NCI-H1417 treated with DMSO at 0.1 percent for 48 hours (cell line): ENCODE results near the gene NFATC4.
A peak's percentile ranks its signal among the peaks of the same experiment; 100 is the strongest.
"Not testable (repeated sequence)": the region's sequence is repeated elsewhere in the genome, so short reads cannot be mapped to it uniquely, and the experiment has no call there.

ENCODE experiments used
- DNase-seq: peaks from one replicate; lab custom pipeline; 2025; lab: John Stamatoyannopoulos, UW

Gene NFATC4

DNA sequence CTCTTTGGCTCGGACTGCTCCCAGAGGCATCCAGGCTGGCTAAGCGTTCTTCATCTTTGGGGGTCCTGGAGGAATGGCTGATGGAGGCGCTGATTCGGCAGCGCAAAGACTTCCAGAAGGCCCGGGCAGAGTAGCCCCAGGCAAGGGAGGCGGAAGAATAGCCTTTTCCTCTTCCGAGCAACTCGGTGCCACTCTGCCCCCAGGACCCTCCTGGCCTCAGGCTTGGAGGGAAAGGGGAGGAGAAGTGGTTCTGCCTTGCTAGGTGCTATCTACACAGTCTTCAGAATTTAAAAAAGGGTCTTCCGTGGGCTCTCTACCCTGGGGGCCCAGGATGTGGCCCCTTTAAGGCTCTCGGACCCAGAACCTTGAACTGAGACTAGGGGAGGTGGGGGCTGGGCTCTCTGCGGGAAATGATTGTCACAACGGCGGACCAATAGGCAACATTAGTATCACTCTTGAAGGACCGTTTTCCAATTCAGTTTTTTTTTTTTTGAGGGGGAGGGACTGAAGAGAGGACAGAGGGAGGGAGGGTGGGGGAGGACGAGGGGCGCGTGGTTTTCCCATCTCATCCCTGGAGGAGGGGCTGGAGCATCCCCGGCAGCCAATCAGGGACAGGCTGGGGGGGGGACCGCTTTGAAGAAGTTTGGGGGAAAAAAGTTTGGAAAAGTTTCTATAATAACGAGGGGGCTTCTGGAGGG is at the start of gene NFATC4:
TSS of gene NFATC4 (plus strand) at position 671 of the 698 bp plus-strand sequence. CDS start 157 bp downstream, outside the sequence.
- peak; percentile 78 for DNase-seq

DNA sequence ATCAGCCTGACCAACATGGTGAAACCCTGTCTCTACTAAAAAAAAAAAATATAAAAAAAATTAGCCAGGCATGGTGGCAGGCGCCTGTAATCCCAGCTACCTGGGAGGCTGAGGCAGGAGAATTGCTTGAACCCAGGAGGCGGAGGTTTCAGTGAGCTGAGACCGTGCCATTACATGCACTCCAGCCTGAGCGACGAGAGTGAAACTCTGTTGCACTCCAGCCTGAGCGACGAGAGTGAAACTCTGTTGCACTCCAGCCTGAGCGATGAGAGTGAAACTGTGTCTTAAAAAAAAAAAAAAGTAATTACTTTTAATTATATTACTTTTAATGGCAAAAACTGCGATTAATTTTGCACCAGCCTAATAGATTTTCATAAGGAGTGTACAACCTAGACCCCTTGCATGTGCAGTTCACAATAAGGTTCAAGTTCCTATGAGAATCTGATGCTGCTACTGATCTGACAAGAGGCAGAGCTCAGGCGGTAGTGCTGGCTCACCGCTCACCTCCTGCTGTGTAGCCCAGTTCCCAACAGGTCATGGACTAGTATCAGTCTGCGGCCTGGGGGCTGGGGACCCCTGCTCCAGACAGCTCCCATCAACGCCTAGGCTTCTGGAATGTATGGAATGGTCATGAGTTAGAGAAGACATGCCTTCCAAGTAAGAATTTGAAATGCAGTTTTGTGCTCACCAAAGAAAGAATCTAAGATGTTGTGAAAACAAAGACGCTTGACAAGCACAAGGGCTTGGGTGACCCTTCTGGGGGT is 46.6 kb upstream of the NFATC4 start:
- no peak for DNase-seq

DNA sequence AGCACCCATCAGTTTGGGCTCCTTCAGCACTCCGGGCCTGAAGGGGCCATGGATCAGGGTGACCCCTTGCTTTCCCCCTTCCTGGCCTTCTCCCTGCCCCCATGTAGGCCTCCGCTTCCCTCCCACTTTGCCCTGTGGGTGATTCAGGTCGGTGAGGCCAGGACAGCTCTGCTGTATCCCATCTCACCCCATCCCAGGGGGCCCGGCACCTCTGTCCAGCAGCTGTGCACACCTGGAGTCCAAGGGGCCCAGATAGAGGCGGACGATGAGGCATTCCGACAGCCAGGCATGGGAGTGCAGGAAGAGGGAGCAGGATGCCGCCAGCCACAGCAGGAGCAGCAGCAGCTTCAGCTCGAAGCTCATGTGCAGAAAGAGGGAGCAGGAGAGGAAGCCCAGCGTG is 45.3 kb upstream of the NFATC4 start:
- DNase-seq = no peak

DNA sequence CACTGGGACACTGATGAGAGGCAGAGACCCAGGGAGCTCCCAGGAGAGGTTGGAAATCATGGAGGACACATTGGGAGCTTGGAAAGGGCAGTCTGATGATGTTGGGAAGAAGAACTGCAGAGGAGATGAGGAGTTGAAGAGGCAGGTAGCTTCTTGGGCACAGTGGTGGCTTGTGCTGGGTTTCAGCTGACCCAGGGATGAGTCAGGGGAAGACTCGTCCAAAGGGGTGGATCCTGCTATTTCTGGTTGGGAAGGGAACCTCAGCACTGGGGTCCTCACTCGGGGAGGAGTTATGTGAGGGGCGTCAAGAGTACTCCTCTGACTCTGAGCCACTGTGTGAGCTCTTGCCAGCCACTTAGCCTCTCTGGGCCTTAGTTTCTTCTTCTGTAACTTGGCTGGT is 44.6 kb upstream of the NFATC4 start:
- DNase-seq = no peak

- DNase-seq = no peak
These were observed 44.0 kb upstream of the NFATC4 start for GRCh38 chr14:24324024-24324423.

GRCh38 chr14:24325041-24325530 is 42.9 kb upstream of the NFATC4 start:
- no peak for DNase-seq

DNA sequence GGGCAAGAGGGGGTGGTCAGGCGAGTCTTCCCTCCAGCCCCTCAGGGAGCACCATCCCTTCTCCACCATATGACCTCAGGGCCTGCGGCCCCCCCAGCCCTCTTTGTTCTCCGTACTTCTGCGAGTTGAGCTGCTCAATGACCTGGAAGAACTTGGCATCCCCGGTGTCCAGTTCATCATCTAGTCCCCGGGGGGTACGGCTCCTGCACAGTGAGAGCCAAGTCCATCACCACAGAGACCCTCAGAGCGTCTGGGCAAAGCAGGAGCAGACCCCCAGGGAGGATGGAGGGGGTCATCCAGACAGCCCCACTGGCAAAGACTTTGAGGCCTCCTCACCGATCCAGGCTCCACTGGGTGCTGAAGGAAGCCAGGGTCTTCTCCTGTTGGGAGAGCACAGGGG is 42.0 kb upstream of the NFATC4 start:
- no peak for DNase-seq

DNA sequence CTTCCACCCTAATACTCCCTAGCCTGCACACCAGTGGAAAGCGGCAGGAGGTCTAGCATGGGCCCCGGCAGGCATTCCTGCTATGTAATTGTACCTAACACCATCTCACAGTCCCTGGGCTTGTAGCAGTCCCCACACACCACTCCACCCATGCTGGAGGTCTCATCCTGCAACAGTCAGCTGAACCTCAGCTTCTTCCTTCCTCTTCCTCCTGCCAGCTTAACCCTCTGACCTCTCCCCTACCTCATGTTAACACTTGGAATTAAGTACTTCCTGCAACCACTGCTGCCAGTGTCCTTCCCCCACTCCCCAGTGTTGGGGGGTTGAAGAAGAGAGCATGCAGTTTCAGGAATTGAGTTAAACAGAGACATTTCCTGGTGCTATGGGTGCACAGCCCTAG is 40.7 kb upstream of the NFATC4 start:
- DNase-seq = no peak

- DNase-seq = not testable (repeated sequence)
These were observed 40.1 kb upstream of the NFATC4 start for GRCh38 chr14:24327914-24328313.

- DNase-seq = no peak
These were observed 38.8 kb upstream of the NFATC4 start for GRCh38 chr14:24329073-24329663.

DNA sequence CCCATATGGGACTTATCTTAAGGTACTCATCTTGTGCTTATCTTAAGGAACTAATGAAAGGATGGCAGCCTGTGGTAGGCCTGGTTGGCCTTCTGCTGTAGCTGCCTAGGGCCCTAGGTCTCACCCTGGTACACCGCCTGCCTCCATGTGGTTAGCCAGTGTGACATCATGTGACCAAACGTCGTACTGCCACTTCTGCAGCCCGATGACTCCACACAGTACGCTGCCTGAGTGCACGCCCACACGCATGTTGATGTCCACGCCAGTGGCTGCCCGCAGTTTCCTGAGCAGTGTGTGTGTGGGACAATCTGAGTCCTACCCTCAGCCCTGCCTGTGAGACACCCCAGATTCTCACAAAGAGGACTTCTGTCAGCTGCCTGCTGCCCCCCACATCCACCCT is 38.2 kb upstream of the NFATC4 start:
- no peak for DNase-seq

DNA sequence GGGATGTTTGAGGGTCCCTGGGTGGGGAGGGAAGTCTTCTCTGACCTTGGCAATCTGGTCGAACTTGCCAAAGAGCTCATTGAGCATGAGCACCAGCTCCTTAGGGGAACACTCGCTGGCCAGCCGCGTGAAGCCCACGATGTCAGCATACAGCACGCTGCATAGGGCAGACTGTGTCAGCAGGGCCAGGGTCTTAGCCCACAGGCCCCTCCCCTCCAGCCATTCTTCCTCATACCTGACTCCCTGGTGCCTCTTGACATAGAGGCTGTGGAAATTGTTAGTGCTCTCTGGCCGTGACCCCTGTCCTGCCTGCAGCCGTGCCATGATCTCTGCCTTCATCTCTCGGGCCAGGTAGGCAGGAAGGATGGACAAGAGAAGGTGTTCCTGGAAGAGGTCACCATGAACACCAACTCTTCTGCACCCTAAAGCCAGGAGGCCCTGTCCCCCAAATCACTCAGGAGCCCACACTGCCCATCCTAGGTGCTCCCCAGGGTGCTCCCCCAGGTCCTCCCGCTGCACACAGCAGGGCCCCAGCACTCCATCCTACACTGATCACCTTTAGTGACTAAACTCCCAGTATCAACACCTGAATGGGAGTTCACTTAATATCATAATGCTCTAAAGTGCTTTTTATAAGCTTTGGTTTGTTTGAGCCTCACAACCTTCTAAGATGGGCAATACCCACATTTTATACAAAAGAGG is 36.9 kb upstream of the NFATC4 start:
- DNase-seq = no peak

DNA sequence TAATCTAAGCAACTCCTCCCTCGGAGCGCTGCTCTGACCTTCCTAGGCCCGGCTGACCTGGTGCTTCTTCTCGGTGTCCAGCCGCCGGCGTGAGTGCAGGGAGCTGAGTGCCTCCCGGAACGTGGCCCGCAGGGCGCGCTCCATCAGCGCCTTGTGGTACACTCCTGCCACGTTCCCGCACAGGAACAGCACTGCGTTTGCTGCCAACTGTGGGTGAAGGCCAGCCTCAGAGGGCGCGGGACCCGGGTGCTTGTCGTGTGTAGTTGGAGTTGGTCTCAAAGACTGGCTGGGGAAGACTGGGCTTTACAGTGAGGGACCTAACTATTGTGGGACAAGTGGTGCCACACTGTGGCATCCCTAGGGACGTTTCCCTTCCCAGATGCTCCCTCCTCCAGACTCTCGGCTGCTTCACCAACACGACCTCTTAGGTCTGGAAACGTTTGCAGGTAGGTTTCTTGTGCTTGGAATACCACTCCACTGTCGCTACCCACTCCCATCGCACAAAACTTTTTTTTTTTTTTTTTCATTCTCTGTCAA is 36.2 kb upstream of the NFATC4 start:
- no peak for DNase-seq

GRCh38 chr14:24332268-24332993 is 35.6 kb upstream of the NFATC4 start:
- DNase-seq = peak; percentile 30

DNA sequence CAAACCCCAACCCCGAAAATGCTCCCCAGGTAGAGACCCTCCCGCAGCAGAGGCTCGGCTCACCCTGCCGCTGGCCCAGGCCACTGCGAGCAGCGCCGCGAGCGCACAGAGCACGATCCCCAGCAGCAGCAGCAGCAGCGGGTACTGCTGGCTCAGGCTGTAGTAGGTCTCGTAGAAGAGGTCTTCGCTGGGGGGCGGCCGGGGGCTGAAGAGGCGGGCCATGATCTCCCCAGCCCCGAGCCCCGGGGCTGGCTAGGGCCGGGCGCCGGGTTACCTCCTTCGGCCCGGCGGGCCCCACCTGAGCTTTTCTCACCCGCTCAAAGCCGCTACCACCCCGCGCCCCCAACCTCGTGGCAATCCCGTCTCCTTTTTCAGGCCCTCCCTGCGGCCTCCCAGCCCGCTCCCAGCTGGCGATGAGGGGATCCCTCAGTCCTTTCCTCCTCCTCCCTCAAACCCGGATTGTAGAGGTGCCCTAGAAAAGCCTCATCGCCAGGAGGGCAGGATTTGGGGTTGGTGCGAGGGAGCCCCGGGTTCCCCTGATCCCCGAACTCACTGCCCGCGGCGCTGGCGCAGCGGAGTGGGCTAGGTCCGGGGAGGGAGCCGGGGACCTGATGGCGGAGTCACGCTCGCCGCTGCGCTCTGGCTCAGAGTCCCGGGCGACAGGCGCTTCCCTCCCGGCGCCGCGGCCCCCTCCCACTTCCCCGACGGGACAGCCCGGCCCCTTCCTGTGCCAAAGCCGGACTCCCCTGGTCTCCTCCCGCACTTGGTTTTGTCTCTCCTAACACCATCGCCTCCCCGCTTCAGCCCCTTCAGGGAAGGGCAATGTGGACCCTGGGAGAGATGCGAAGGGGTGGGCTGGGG is 33.3 kb upstream of the NFATC4 start, which contains the start of gene ADCY4:
TSS of gene ADCY4 (minus strand) at position 641 of the 861 bp plus-strand sequence. CDS start at position 222, 419 bp downstream.
- DNase-seq = no peak

DNA sequence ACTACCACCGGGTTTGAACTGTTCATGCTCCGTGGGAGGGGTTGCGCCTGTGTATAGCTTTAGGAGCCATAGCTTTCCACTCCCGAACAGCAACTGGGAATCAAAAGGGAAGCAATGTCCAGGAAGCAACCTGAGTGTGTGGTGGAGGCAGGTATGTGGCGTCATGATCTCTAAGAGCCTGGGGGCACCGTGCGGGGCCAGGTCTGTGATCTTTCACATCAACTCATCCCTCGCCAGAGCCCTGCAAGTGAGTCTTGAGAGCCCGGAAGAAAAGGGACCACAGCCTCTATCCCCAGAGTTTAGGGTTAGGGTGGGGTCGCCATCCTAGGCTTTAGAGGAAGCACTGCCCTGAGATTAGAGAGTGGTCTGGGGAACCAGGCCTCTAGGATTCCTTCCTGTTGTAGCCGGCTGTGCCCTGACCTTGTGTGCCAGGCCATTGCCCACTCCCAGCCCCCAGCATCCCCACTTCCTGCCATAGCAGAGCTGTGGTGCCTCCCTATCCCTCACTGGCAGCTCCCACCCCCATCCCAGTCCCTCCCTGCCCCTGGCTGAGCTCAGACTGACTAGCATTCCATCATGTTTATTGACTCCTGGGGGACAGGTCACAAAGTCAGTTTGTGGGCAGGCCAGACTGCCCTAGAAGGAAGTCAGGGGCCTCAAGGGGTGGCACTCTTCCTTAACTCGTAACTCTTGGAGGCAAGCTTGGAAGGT is 32.4 kb upstream of the NFATC4 start:
- no peak for DNase-seq

GRCh38 chr14:24337144-24337823 is 30.7 kb upstream of the NFATC4 start:
- no peak for DNase-seq

DNA sequence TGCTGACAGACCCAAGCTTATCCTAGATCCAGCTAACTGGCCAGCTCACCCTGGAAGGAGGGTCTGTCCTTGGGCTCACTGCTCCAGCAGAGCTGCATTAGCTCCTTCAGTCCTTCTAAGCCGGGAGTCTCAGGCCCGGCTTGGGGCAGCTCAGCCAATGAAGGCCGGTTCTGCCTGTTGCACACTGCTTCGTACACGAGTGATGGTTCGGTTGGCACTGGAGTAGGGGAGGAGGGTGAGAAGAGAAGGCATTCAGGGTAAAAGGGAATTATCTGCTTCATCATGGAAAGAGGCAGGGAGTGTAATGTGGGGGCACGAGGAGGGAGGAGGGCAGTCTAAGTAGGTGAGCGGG is 30.2 kb upstream of the NFATC4 start:
- DNase-seq = no peak

DNA sequence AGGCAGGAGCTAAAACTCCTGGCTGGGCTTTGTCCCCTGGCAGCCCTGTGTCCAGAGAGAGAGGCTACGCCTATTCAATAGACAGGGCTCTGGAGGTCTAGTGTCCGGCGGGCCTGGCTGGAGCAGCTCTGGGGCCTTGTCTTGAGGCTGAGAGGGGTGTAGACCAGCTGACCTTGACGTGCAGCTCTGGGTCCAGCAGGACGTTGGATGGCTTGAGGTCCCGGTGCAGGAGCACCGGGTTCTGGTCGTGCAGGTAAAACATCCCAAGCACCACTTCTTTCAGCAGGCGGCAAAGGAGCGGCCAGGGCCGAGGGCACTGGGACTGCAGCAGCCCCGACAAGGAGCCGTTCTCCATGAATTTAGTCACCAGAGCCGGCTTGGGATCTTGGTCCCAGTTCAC is 29.1 kb upstream of the NFATC4 start:
- DNase-seq = no peak
